H9 (cell line): ENCODE data around the gene ADGRD1. TPM values are rescaled to one million over a fixed set of nuclear protein-coding genes. Genes with fewer than 3 reads are reported as not detected.

Source experiments
- DNase-seq: peaks from one replicate; pipeline ENCODE4 v3.0.0-alpha.2; 2017
- H2AFZ ChIP-seq: one replicate; pipeline ENCODE4 v1.6.1; 2013; ENCODE audit warnings: mild to moderate bottlenecking, low read length, control low read depth, moderate library complexity
- H2AK5ac ChIP-seq: 2 replicates; pipeline ENCODE4 v1.6.1; 2013; ENCODE audit warnings: low read length, control low read depth, mixed read lengths; ENCODE audit not compliant: insufficient read length
- H2BK120ac ChIP-seq: one replicate; pipeline ENCODE4 v1.6.1; 2013; ENCODE audit warnings: low read depth, mild to moderate bottlenecking, low read length, control low read depth, inconsistent platforms; ENCODE audit not compliant: poor library complexity, severe bottlenecking
- H2BK12ac ChIP-seq: 2 replicates; pipeline ENCODE4 v1.6.1; 2013; ENCODE audit warnings: low read length, control low read depth, mixed read lengths, low read depth; ENCODE audit not compliant: insufficient read length
- H2BK15ac ChIP-seq: 2 replicates; pipeline ENCODE4 v1.6.1; 2013; ENCODE audit warnings: low read depth, low read length, control low read depth
- H2BK20ac ChIP-seq: one replicate; pipeline ENCODE4 v1.6.1; 2013; ENCODE audit warnings: low read depth, mild to moderate bottlenecking, low read length, control low read depth, inconsistent platforms; ENCODE audit not compliant: poor library complexity, severe bottlenecking
- H2BK5ac ChIP-seq: 2 replicates; pipeline ENCODE4 v1.6.1; 2013; ENCODE audit warnings: low read length, control low read depth, mixed read lengths; ENCODE audit not compliant: insufficient read length
- H3K14ac ChIP-seq: 2 replicates; pipeline ENCODE4 v1.6.1; 2013; ENCODE audit warnings: low read length, control low read depth; ENCODE audit not compliant: insufficient read depth
- H3K18ac ChIP-seq: 2 replicates; pipeline ENCODE4 v1.6.1; 2013; ENCODE audit warnings: low read depth, mild to moderate bottlenecking, mixed read lengths, low read length, control low read depth; ENCODE audit not compliant: insufficient read length
- H3K23ac ChIP-seq: 2 replicates; pipeline ENCODE4 v1.6.1; 2013; ENCODE audit warnings: low read length, control low read depth, mixed read lengths, low read depth; ENCODE audit not compliant: insufficient read length
- H3K23me2 ChIP-seq: 2 replicates; pipeline ENCODE4 v1.6.1; 2013; ENCODE audit warnings: low read depth, mild to moderate bottlenecking, mixed read lengths, low read length, control low read depth; ENCODE audit not compliant: insufficient read length, poor library complexity, severe bottlenecking
- H3K27ac ChIP-seq: 2 replicates; pipeline ENCODE4 v1.5.1; 2013; ENCODE audit warnings: low read length, control low read depth, mixed read lengths, low read depth; ENCODE audit not compliant: insufficient read length
- H3K27me3 ChIP-seq: 2 replicates; pipeline ENCODE4 v1.6.1; 2013; ENCODE audit warnings: low read length, control low read depth, inconsistent platforms; ENCODE audit not compliant: insufficient read depth
- H3K4ac ChIP-seq: 2 replicates; pipeline ENCODE4 v1.6.1; 2013; ENCODE audit warnings: low read depth, mild to moderate bottlenecking, control low read depth, inconsistent platforms, low read length, moderate library complexity
- H3K4me1 ChIP-seq: 2 replicates; pipeline ENCODE4 v1.6.1; 2013; ENCODE audit warnings: low read length, control low read depth, inconsistent platforms; ENCODE audit not compliant: insufficient read depth
- H3K4me2 ChIP-seq: 2 replicates; pipeline ENCODE4 v1.6.1; 2013; ENCODE audit warnings: low read length, control low read depth, mixed read lengths; ENCODE audit not compliant: insufficient read length, insufficient read depth
- H3K56ac ChIP-seq: 2 replicates; pipeline ENCODE4 v1.6.1; 2013; ENCODE audit warnings: low read depth, mild to moderate bottlenecking, mixed read lengths, low read length, control low read depth; ENCODE audit not compliant: insufficient read length
- H3K79me1 ChIP-seq: 2 replicates; pipeline ENCODE4 v1.6.1; 2013; ENCODE audit warnings: low read depth, mild to moderate bottlenecking, moderate library complexity, low read length, control low read depth, inconsistent platforms; ENCODE audit not compliant: insufficient read depth, poor library complexity, severe bottlenecking
- H3K79me2 ChIP-seq: 2 replicates; pipeline ENCODE4 v1.6.1; 2013; ENCODE audit warnings: low read length, control low read depth, inconsistent platforms; ENCODE audit not compliant: insufficient read depth
- H3K9ac ChIP-seq: 2 replicates; pipeline ENCODE4 v1.6.1; 2013; ENCODE audit warnings: low read length, control low read depth, mixed read lengths; ENCODE audit not compliant: insufficient read length; ENCODE audit errors: extremely low read depth
- H3K9me3 ChIP-seq: one replicate; pipeline ENCODE4 v1.6.1; 2013; ENCODE audit warnings: low read depth, low read length, inconsistent platforms; ENCODE audit not compliant: control insufficient read depth
- H3T11ph ChIP-seq: one replicate; pipeline ENCODE4 v1.6.1; 2013; ENCODE audit warnings: mild to moderate bottlenecking, low read length, control low read depth, inconsistent platforms
- H4K20me1 ChIP-seq: one replicate; pipeline ENCODE4 v1.6.1; 2013; ENCODE audit not compliant: control insufficient read depth, insufficient read length, insufficient read depth
- H4K5ac ChIP-seq: 2 replicates; pipeline ENCODE4 v1.6.1; 2013; ENCODE audit warnings: low read depth, mild to moderate bottlenecking, mixed read lengths, low read length, control low read depth; ENCODE audit not compliant: insufficient read length
- H4K8ac ChIP-seq: replicated peaks from 2 replicates; pipeline ENCODE4 v1.6.1; 2013; ENCODE audit warnings: low read length, control low read depth, mixed read lengths, low read depth; ENCODE audit not compliant: insufficient read length
- H4K91ac ChIP-seq: 2 replicates; pipeline ENCODE4 v1.6.1; 2013; ENCODE audit warnings: low read depth, mild to moderate bottlenecking, moderate library complexity, mixed read lengths, low read length, control low read depth; ENCODE audit not compliant: insufficient read length
- H3K27ac Mint-ChIP-seq, 3 experiments: 2 replicates in 2 of 3; 3 replicates in 1 of 3; pipeline ENCODE4 v1.8.0; 2020 to 2021; ENCODE audit warnings: mixed read lengths in 3 of 3, mild to moderate bottlenecking in 1 of 3, moderate library complexity in 1 of 3
- H3K27me3 Mint-ChIP-seq: 2 replicates; pipeline ENCODE4 v1.8.0; 2021; ENCODE audit warnings: low read depth, mild to moderate bottlenecking, moderate library complexity, mixed read lengths
- H3K36me3 Mint-ChIP-seq, 3 experiments: 2 replicates in 2 of 3; 3 replicates in 1 of 3; pipeline ENCODE4 v1.8.0; 2020 to 2021; ENCODE audit warnings: low read depth in 3 of 3, mixed read lengths in 3 of 3; ENCODE audit not compliant: insufficient read depth in 1 of 3
- H3K4me1 Mint-ChIP-seq, 2 experiments: 2 replicates each; pipeline ENCODE4 v1.8.0; 2020; ENCODE audit warnings: mixed read lengths in 2 of 2
- H3K4me3 Mint-ChIP-seq, 2 experiments: 2 replicates in 1 of 2; 3 replicates in 1 of 2; pipeline ENCODE4 v1.8.0; 2020 to 2021; ENCODE audit warnings: mild to moderate bottlenecking in 2 of 2, mixed read lengths in 2 of 2, moderate library complexity in 1 of 2
- H3K9me3 Mint-ChIP-seq, 2 experiments: 2 replicates in 1 of 2; 3 replicates in 1 of 2; pipeline ENCODE4 v1.8.0; 2020; ENCODE audit warnings: mild to moderate bottlenecking in 2 of 2, mixed read lengths in 2 of 2, moderate library complexity in 1 of 2
- total RNA-seq: library from RNA; stranded (reverse); gene quantifications from 2 replicates; pipeline ENCODE4 v1.2.1, GENCODE V29; 2021
- TF ChIP-seq, protein P1 (sequence below): fragments of 200-600 bp; sonication (generic); conservative IDR thresholded peaks from 3 replicates; pipeline ENCODE4 v1.8.0; 2021; ENCODE audit warnings: antibody characterized with exemption, mild to moderate bottlenecking

ADGRD1 gene
- total RNA-seq, 1 experiment from 2014 or later: 0.52 TPM

DNA sequence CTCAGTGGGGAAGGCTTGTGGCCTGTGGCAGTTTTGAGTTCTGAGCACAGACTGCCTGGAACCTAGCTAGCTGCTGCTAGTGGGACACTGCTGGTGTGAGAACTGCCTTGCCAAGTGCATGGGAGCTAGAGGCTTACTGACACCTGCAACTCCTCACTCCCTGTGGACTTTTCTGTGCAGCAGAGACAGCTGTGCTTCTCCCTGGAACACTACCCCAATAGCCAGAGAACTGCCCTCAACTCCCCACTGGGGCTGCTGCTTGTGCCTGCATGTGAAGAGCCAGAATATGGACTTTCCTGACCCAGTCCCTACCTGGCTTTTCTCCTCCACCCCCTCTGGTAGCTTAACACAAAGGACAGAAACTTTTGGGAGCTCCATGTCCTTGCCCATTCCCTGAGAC, 222.6 kb downstream of the ADGRD1 start:
- no peaks in the 10 kb centered on the region for H3K23me2 ChIP-seq
- H2BK15ac ChIP-seq: no peak overlapping the region
- no peak overlapping the region for H4K91ac ChIP-seq
- H3K9me3 Mint-ChIP-seq: peaks cover 13 to 14% of the 10 kb centered on the region in 2 experiments
- H3K14ac ChIP-seq: no peak overlapping the region
- no peaks in the 10 kb centered on the region for H3K79me2 ChIP-seq
- H3K9me3 ChIP-seq: no peaks in the 10 kb centered on the region
- H2AFZ ChIP-seq: no peak overlapping the region
- TF ChIP-seq, protein P1, sequence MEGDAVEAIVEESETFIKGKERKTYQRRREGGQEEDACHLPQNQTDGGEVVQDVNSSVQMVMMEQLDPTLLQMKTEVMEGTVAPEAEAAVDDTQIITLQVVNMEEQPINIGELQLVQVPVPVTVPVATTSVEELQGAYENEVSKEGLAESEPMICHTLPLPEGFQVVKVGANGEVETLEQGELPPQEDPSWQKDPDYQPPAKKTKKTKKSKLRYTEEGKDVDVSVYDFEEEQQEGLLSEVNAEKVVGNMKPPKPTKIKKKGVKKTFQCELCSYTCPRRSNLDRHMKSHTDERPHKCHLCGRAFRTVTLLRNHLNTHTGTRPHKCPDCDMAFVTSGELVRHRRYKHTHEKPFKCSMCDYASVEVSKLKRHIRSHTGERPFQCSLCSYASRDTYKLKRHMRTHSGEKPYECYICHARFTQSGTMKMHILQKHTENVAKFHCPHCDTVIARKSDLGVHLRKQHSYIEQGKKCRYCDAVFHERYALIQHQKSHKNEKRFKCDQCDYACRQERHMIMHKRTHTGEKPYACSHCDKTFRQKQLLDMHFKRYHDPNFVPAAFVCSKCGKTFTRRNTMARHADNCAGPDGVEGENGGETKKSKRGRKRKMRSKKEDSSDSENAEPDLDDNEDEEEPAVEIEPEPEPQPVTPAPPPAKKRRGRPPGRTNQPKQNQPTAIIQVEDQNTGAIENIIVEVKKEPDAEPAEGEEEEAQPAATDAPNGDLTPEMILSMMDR: no peak
- no peak overlapping the region for H3K4me2 ChIP-seq
- H3K9ac ChIP-seq: no peak overlapping the region
- H3K56ac ChIP-seq: no peak overlapping the region
- DNase-seq: no peak
- no peak overlapping the region for H3K23ac ChIP-seq
- peaks cover 25% of the 10 kb centered on the region for H3K27me3 Mint-ChIP-seq
- H3K4me1 ChIP-seq: no peaks in the 10 kb centered on the region
- no peaks in the 10 kb centered on the region for H4K20me1 ChIP-seq
- H3K79me1 ChIP-seq: no peaks in the 10 kb centered on the region
- no peak overlapping the region for H4K8ac ChIP-seq
- H2BK120ac ChIP-seq: no peak overlapping the region
- no peak overlapping the region for H2BK12ac ChIP-seq
- no peak overlapping the region for H3K18ac ChIP-seq
- H2BK5ac ChIP-seq: no peak overlapping the region
- no peak overlapping the region for H3K4ac ChIP-seq
- H2AK5ac ChIP-seq: no peak overlapping the region
- H3K27me3 ChIP-seq: no peaks in the 10 kb centered on the region
- H3K4me3 Mint-ChIP-seq: no peak overlapping the region
- no peak overlapping the region for H3T11ph ChIP-seq
- no peak overlapping the region for H2BK20ac ChIP-seq
- H3K4me1 Mint-ChIP-seq: peaks cover 4% of the 10 kb centered on the region in 2 experiments; a peak in 2 of 4 replicates
- H4K5ac ChIP-seq: no peak overlapping the region
- peaks cover 0 to 10% (median 0%) of the 10 kb centered on the region in 3 experiments; a peak in 2 of 7 replicates for H3K36me3 Mint-ChIP-seq
- H3K27ac Mint-ChIP-seq: no peak overlapping the region
- H3K27ac ChIP-seq: no peak overlapping the region
